Measurements from ENCODE around the gene CARM1.
"Not testable (repeated sequence)": the region's sequence is repeated elsewhere in the genome, so short reads cannot be mapped to it uniquely, and the experiment has no call there.

The CARM1 gene

GRCh38 chr19:10846500-10847202, 24.7 kb upstream of the CARM1 start:
- no peak for DNase-seq (ENCODE audit: low read depth, low spot score)

- no peak for DNase-seq (ENCODE audit: low read depth, low spot score)
Observed at GRCh38 chr19:10848230-10848856, 23.0 kb upstream of the CARM1 start, which contains the start of gene C19orf38. TSS of gene C19orf38 (plus strand) at chr19:10848415. CDS start at chr19:10848509, 94 bp downstream.

- DNase-seq (ENCODE audit: low read depth, low spot score) = no peak
Observed at GRCh38 chr19:10850631-10851030, 20.7 kb upstream of the CARM1 start.

DNA sequence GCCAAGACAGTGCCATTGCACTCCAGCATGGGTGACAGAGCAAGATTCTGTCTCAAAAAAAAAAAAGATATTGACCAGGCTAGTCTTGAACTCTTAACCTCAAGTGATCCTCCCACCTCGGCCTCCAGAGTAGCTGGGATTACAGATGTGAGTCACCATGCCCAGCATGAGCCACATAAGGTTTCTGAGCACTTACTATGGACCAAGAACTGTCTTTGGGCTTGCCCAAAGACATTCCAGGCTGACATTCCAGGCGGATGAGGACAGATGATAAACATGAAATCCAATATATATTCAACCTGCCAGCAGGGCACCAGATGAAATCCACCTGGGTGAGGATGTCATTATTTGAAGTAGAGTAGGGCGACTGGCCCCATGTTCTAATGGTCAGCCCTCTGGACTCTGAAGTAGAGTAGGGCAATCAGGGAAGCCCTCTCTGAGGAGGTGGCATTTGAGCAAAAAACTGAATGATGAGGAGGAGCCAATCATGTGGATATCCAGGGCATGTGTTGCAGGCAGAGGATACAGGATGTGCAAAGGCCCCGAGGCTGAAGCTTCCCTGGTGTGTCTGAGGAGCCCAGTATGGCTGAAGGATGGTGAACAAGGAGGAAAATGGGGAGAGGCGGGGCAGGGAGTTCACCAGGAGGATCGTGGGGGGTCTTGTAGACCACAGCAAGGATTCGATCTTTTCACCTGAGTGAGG, 19.1 kb upstream of the CARM1 start:
- no peak for DNase-seq (ENCODE audit: low read depth, low spot score)

DNA sequence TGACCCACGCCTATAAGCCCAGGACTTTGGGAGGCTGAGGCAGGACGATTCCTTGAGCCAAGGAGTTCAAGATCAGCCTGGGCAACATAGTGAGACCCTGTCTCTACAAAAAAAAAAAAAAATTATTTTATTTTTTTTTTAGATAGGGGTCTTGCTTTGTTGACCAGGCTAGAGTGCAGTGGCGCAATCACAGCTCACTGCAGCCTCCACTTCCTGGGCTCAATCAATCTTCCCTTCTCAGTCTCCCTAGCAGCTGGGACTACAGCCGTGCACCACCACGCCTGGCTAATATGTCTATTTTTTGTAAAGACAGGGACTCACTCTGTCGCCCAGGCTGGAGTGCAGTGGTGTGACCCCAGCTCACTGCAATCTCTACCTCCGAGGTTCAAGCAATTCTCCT, 18.4 kb upstream of the CARM1 start:
- DNase-seq (ENCODE audit: low read depth, low spot score) = no peak

DNA sequence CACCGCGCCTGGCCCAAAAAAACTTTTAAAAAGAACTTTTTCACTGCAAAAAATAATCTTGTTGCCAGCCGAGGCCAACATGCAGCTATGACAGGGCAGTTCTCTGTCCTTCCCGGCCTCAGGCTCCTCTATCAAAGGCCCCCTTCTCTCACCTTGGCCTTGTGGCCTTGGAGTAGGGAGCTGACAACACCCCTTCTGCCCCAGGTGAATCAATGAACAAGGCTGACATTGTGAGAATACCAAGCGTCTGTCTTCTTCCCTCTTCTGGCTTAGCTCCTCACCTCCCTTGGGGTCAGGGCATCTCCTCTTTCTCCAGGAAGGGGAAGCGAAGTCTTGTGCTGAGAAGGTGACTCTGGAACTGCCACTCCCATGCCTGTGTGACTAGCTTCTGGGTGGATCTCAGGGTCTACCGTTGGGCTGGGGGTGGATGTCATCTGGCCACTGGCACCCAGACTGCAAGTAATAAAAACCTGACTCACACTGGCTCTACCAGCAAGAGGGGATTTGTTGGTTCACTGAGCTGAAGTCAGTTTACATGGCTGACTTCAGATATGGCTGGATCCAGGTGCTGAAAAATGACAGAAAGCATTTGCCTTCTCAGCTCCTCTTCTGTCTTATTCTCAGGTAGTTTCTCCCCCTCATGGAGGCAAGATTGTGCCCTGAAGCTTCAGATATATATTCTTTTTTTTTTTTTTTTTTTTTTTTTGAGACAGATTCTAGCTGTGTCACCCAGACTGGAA, 16.8 kb upstream of the CARM1 start:
- no peak for DNase-seq (ENCODE audit: low read depth, low spot score)

GRCh38 chr19:10855879-10856522, 15.4 kb upstream of the CARM1 start:
- DNase-seq (ENCODE audit: low read depth, low spot score) = no peak

DNA sequence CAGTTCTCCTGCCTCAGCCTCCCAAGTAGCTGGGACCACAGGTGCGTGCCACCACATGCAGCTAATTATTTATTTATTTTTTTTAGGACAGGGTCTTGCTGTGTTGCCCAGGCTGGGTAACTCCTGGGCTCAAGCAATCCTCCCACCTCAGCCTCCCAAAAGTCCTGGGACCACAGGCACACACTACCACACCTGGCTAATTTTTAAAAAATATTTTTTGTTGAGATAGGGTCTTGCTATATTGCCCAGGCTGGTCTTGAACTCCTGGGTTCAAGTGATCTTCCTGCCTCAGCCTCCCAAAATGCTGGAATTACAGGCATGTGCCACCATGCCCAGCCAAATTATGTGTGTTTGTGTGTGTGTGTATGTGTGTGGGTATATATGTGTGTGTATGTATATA, 14.5 kb upstream of the CARM1 start:
- DNase-seq (ENCODE audit: low read depth, low spot score) = not testable (repeated sequence)

GRCh38 chr19:10858204-10858828, 13.0 kb upstream of the CARM1 start:
- no peak for DNase-seq (ENCODE audit: low read depth, low spot score)

DNA sequence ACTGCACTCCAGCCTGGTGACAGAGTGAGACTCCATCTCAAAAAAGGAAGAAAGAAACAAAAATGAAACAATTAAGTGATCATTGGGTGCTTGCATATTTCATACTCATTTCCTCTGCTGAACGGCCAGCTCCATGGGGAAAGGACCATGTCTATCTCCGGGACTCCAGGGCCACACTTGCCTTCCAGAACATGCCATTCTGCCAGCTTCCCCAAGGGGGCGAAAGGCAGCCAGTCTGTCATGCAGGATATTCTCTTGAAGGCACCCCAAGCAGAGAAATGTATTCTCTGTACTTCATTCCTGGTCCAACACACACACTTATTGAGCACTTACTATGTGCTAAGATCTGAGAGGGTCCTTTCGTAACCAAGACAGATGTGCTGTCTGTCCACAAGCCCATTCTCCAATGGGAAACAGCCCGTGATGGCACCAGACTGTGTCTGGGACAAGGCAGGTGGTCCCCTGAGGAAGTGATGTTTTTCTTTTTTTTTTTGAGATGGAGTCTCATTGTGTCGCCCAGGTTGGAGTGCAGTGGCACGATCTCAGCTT, 10.2 kb upstream of the CARM1 start:
- DNase-seq (ENCODE audit: low read depth, low spot score) = no peak

DNA sequence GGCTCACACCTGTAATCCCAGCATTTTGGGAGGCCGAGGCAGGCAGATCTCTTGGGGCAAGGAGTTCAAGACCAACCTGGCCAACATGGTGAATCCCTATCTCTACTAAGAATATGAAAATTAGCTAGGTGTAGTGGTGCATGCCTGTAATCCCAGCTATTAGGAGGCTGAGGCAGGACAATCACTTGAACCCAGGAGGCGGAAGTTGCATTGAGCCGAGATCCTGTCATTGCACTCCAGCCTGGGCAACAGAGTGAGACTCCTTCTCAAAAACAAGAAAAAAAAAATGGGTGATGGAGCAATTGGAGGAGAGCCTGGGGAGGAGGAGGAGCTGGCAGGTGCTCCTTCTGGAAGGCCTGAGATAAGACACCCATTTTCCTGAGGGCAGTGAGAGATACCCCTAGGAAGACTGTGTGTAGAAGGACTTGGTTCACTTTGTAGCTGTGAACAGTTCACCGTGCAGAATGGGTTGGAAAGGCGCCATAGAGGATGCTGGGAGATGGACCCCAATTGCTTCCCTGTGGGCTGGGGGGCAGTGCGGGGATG, 8.7 kb upstream of the CARM1 start:
- no peak for DNase-seq (ENCODE audit: low read depth, low spot score)

- no peak for DNase-seq (ENCODE audit: low read depth, low spot score)
Observed at GRCh38 chr19:10863107-10863717, 8.1 kb upstream of the CARM1 start.

- DNase-seq (ENCODE audit: low read depth, low spot score) = no peak
Observed at GRCh38 chr19:10864538-10864899, 6.8 kb upstream of the CARM1 start.

DNA sequence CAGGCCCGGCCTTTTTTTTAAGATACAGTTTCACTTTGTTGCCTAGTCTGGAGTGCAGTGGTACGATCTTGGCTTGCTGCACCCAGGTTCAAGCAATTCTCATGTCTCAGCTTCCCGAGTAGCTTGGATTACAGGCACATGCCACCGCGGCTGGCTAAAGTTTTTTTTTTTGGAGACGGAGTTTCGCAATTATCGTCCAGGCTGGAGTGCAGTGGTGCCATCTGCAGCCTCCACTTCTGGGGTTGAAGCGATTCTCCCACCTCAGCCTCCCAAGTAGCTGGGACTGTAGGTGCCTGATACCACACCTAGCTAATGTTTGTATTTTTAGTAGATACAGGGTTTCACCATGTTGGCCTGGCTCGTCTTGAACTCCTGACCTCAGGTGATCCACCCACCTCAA, 4.9 kb upstream of the CARM1 start:
- no peak for DNase-seq (ENCODE audit: low read depth, low spot score)

GRCh38 chr19:10868872-10869547, 2.3 kb upstream of the CARM1 start:
- DNase-seq (ENCODE audit: low read depth, low spot score) = no peak

- DNase-seq (ENCODE audit: low read depth, low spot score) = not testable (repeated sequence)
Observed at GRCh38 chr19:10869872-10870311, 1.5 kb upstream of the CARM1 start.

DNA sequence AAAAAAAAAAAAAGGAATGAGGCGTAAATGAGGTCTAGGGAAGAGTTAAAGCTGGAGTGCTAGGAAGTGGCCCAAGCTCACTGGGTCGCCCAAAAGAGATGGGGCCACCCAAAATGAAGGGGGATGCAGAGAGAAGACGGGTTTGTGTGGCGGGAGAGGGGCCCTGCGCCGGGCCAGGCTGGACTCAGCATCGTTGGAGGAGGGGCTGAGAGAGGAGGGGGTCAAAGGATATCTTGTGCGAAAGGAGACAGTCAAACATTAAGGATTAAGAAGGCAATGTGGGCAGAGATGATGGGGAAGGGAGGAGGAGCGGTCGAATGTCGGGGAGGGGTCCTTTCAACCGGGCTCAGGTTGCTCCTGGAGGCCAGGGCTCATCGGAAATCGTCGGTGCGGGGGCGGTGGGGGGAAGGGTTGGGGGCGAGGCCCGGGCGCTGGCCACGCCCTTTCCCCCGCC, 825 bp upstream of the CARM1 start:
- DNase-seq (ENCODE audit: low read depth, low spot score) = no peak

- DNase-seq (ENCODE audit: low read depth, low spot score) = no peak
Observed at GRCh38 chr19:10871711-10872545, 575 bp downstream of the CARM1 start.
